ENCODE data around the gene DNAAF5.

DNA sequence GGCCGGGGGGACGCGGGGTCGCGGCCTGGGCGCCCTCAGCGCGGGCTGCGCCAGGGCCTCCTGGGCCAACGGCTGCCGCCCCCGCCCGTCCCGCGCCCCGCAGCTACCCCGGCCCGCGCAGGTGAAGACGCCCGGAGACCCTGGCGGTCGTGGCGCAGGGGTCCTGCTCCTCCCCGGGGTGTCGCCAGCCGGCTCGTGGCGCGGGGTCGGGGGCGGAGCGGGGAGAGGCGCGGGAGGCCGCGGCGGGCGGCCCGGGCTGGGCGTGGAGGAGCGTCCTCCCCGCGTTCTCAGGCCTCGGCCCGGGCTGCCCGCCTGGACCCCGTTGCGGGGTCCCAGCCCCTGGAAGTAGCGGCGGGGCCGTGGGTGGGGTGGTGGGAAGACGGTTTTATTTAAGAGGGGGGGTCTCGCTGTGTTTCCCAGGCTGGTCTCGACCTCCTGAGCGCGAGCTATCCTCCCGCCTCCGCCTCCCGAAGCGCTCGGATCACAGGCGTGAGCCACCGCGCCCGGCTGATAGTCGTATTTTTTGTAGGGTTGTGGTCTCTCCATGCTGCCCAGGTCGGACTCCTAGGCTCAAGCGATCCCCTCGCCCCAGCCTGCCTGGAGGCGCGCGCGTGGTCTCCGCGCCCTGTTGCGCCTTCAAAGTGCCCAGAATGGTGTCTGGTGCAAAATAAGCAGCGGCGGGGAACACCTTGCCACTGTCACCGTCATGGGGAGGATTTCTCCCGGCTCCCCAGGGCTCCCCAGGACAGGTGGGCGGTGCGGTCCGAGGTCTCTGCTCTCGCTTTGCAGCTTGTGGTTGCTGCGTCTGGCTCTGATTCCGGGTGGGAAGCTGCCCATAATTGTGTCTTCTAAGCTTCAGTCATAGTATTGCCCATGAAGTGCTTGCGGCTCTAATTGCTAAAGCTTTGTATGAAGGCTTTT lies 90.5 kb downstream of the DNAAF5 start:
- TF ChIP-seq, protein P1, sequence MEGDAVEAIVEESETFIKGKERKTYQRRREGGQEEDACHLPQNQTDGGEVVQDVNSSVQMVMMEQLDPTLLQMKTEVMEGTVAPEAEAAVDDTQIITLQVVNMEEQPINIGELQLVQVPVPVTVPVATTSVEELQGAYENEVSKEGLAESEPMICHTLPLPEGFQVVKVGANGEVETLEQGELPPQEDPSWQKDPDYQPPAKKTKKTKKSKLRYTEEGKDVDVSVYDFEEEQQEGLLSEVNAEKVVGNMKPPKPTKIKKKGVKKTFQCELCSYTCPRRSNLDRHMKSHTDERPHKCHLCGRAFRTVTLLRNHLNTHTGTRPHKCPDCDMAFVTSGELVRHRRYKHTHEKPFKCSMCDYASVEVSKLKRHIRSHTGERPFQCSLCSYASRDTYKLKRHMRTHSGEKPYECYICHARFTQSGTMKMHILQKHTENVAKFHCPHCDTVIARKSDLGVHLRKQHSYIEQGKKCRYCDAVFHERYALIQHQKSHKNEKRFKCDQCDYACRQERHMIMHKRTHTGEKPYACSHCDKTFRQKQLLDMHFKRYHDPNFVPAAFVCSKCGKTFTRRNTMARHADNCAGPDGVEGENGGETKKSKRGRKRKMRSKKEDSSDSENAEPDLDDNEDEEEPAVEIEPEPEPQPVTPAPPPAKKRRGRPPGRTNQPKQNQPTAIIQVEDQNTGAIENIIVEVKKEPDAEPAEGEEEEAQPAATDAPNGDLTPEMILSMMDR (IDR thresholded peaks at IDR 0.05), result no peak
- no peak for TF ChIP-seq ZFX (IDR thresholded peaks at IDR 0.05; ENCODE audit: borderline replicate concordance)
